Large intestine (tissue), 3 donors: ENCODE data around the gene ZNF202. TPM values are rescaled to one million over a fixed set of nuclear protein-coding genes. Genes with fewer than 3 reads are reported as not detected.
A peak's percentile ranks its signal among the peaks of the same experiment; 100 is the strongest.
"Not testable (repeated sequence)": the region's sequence is repeated elsewhere in the genome, so short reads cannot be mapped to it uniquely, and the experiment has no call there.

Source experiments
- DNase-seq, 2 donors: peaks; one replicate each; pipeline versions ENCODE4 v3.0.0 to v3.0.0-alpha.2; 2013
- H3K27ac ChIP-seq: one replicate; pipeline ENCODE4 v1.5.1; 2013; ENCODE audit warnings: low read length
- H3K27me3 ChIP-seq: 2 replicates; pipeline ENCODE4 v1.6.1; 2013; ENCODE audit warnings: low read length; ENCODE audit not compliant: control insufficient read depth, insufficient read depth
- H3K36me3 ChIP-seq: 2 replicates; pipeline ENCODE4 v1.6.1; 2013; ENCODE audit warnings: low read length; ENCODE audit not compliant: control insufficient read depth, insufficient read depth
- H3K4me1 ChIP-seq: one replicate; pipeline ENCODE4 v1.6.1; 2013; ENCODE audit warnings: low read length; ENCODE audit not compliant: control insufficient read depth, insufficient read depth
- H3K4me3 ChIP-seq: one replicate; pipeline ENCODE4 v1.5.1; 2013; ENCODE audit warnings: low read length
- H3K9me3 ChIP-seq: one replicate; pipeline ENCODE4 v1.6.1; 2013; ENCODE audit warnings: mild to moderate bottlenecking, low read depth, low read length, moderate library complexity; ENCODE audit not compliant: control insufficient read depth
- WGBS: methylation state at CpG from one replicate; pipeline ENCODE4 v1.1.5; 2013; ENCODE audit warnings: low lambda C conversion rate; ENCODE audit not compliant: insufficient coverage; 5-methylcytosine and 5-hydroxymethylcytosine counted together
- polyA plus RNA-seq: library from polyadenylated mRNA; unstranded; fragments of 120-200 nt; gene quantifications from one replicate; pipeline ENCODE4 v1.2.1, GENCODE V29; 2013

Gene ZNF202
- polyA plus RNA-seq, 1 donor: 17.1 TPM

DNA sequence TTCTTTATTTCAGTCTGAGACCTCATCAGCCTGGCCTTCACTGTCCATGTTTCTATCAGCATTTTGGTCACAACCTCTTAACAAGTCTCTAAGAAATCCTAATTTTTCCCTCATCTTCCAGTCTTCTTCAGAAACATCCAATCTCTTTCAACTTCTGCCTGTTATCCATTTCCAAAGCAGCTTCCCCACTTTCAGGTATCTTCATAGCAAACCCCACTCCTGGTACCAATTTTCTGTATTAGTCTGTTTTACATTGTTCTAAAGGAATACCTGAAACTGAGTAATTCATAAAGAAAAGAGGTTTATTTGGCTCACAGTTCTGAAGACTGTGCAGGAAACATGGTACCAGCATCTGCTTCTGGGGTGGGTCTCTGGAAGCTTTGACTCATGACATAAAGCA is 21.0 kb upstream of the ZNF202 start:
- Histone ChIP-seq H3K4me3 (no peak overlapping the region), H3K27me3 (peaks cover 3% of the 10 kb centered on the region), H3K27ac (no peak overlapping the region), H3K36me3 (no peaks in the 10 kb centered on the region), H3K9me3 (no peaks in the 10 kb centered on the region), H3K4me1 (no peaks in the 10 kb centered on the region)
- no peak for DNase-seq

- H3K4me1 ChIP-seq: no peaks in the 10 kb centered on the region
- peaks cover 3% of the 10 kb centered on the region for H3K27me3 ChIP-seq
- no CpG with 5 or more reads among the region's 1 CpG for WGBS
- H3K9me3 ChIP-seq: no peaks in the 10 kb centered on the region
- DNase-seq: no peak
- no peak overlapping the region for H3K4me3 ChIP-seq
- H3K27ac ChIP-seq: no peak overlapping the region
- H3K36me3 ChIP-seq: no peaks in the 10 kb centered on the region
Measured at GRCh38 chr11:123760894-123761293, 19.4 kb upstream of the ZNF202 start.

DNA sequence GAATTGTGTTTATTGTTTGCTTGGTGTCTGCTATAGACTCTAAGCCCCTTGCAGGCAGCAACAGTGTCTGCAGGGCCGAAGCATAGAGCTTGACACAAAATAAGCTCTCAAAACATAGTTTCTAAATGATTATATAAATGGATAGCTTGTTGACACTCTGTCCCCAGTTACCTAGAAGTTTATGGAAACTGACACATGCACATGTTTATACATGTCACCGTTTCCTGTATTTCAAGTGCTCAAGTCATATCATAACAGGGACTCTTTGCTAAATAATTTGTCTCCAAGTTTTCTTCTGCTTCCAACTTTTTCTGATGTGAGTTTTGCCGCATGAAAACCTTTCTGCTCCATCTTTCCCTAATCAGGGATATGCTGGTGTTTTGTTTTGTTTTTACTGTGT is 16.5 kb upstream of the ZNF202 start:
- Histone ChIP-seq H3K36me3 (no peaks in the 10 kb centered on the region), H3K27me3 (peaks cover 3% of the 10 kb centered on the region), H3K4me3 (no peak overlapping the region), H3K9me3 (no peaks in the 10 kb centered on the region), H3K27ac (no peak overlapping the region), H3K4me1 (no peaks in the 10 kb centered on the region)
- WGBS: 100% methylated on average over 1 of the region's 3 CpGs
- no peak for DNase-seq

GRCh38 chr11:123755813-123756212 is 14.4 kb upstream of the ZNF202 start:
- no peaks in the 10 kb centered on the region for H3K9me3 ChIP-seq
- no CpG with 5 or more reads among the region's 3 CpGs for WGBS
- H3K4me1 ChIP-seq: no peaks in the 10 kb centered on the region
- H3K4me3 ChIP-seq: no peak overlapping the region
- no peak overlapping the region for H3K27ac ChIP-seq
- DNase-seq: no peak
- H3K27me3 ChIP-seq: peaks cover 3% of the 10 kb centered on the region
- no peaks in the 10 kb centered on the region for H3K36me3 ChIP-seq

GRCh38 chr11:123755344-123755743 is 13.9 kb upstream of the ZNF202 start:
- no peak overlapping the region for H3K4me3 ChIP-seq
- no peaks in the 10 kb centered on the region for H3K4me1 ChIP-seq
- DNase-seq: no peak
- H3K36me3 ChIP-seq: no peaks in the 10 kb centered on the region
- H3K27me3 ChIP-seq: peaks cover 3% of the 10 kb centered on the region
- H3K9me3 ChIP-seq: no peaks in the 10 kb centered on the region
- H3K27ac ChIP-seq: no peak overlapping the region

GRCh38 chr11:123754101-123754568 is 12.7 kb upstream of the ZNF202 start, which contains the start of gene OR6X1:
Gene OR6X1, minus strand, starts transcription at chr11:123754518. Its CDS starts 0 bp downstream, at chr11:123754518.
- no peak for DNase-seq
- Histone ChIP-seq H3K27ac (no peak within 1 kb of the TSS), H3K36me3 (no peaks in the 10 kb centered on the region), H3K27me3 (peaks cover 3% of the 10 kb centered on the region), H3K4me3 (no peak within 1 kb of the TSS), H3K9me3 (no peaks in the 10 kb centered on the region), H3K4me1 (no peaks in the 10 kb centered on the region)
- 100% methylated on average over 2 of the region's 3 CpGs for WGBS

DNA sequence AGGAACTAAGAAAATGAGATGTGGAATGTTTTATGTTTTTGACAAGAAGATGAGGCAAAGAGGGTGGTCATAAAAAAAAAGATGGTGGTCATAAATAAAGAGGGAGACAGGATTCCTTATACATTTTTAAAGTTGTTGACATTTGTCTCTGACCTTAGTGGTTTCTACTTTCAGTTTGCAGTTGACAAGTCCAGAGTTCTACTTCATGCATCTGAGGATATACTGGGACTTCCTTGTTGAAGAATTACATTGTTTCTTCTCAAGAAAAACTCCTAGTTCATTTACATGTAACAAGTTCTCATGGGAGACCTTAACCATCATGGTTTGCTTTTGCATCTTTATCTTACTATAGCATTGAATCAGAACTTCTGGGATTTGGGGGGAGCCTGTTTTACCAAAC is 11.7 kb upstream of the ZNF202 start:
- Histone ChIP-seq H3K4me3 (no peak overlapping the region), H3K36me3 (no peaks in the 10 kb centered on the region), H3K27ac (no peak overlapping the region), H3K27me3 (peaks cover 3% of the 10 kb centered on the region), H3K9me3 (no peaks in the 10 kb centered on the region), H3K4me1 (no peaks in the 10 kb centered on the region)
- DNase-seq: peak in 1 of 2 donors; percentile 33

GRCh38 chr11:123751781-123752180 is 10.3 kb upstream of the ZNF202 start:
- Histone ChIP-seq H3K4me3 (no peak overlapping the region), H3K9me3 (no peaks in the 10 kb centered on the region), H3K4me1 (no peaks in the 10 kb centered on the region), H3K27me3 (no peaks in the 10 kb centered on the region), H3K27ac (no peak overlapping the region), H3K36me3 (no peaks in the 10 kb centered on the region)
- no peak for DNase-seq
- WGBS: no CpG with 5 or more reads among the region's 1 CpG

- WGBS: 86% methylated on average over 1 of the region's 2 CpGs
Measured at GRCh38 chr11:123748349-123748748, 6.9 kb upstream of the ZNF202 start.

GRCh38 chr11:123745764-123746451 is 4.4 kb upstream of the ZNF202 start:
- DNase-seq: no peak
- no peak overlapping the region for H3K4me3 ChIP-seq
- WGBS: no CpG with 5 or more reads among the region's 2 CpGs
- H3K36me3 ChIP-seq: no peaks in the 10 kb centered on the region
- H3K27ac ChIP-seq: no peak overlapping the region
- H3K27me3 ChIP-seq: peaks cover 3% of the 10 kb centered on the region
- peaks cover 6% of the 10 kb centered on the region for H3K4me1 ChIP-seq
- no peaks in the 10 kb centered on the region for H3K9me3 ChIP-seq

More at GRCh38 chr11:123748349-123748748, 6.9 kb upstream of the ZNF202 start:
- H3K27ac ChIP-seq, H3K4me1 ChIP-seq, H3K36me3 ChIP-seq, H3K9me3 ChIP-seq, DNase-seq, H3K27me3 ChIP-seq, H3K4me3 ChIP-seq: not testable (repeated sequence)

GRCh38 chr11:123742724-123743120 is 1.3 kb upstream of the ZNF202 start:
- Histone ChIP-seq H3K27ac (no peak overlapping the region), H3K9me3 (no peaks in the 10 kb centered on the region), H3K27me3 (peaks cover 3% of the 10 kb centered on the region), H3K4me3 (no peak overlapping the region), H3K4me1 (peaks cover 6% of the 10 kb centered on the region), H3K36me3 (peaks cover 7% of the 10 kb centered on the region)
- WGBS: 40% methylated on average over 1 of the region's 3 CpGs
- DNase-seq: no peak
